GM08714 (cell line): ENCODE results near the gene MSANTD1.

Experiments
- H3K4me3 ChIP-seq: fragments of 200-500 bp; sonication (Bioruptor generic); 2 replicates; pipeline ENCODE4 v1.5.1; 2014; ENCODE audit warnings: mild to moderate bottlenecking, low read length, inconsistent platforms
- ZNF274 ChIP-seq: IDR thresholded peaks from 2 replicates; pipeline ENCODE4 v1.6.1; 2012; ENCODE audit warnings: mild to moderate bottlenecking, low read depth, low read length

The MSANTD1 gene

GRCh38 chr4:3244747-3245146, 4.2 kb upstream of the MSANTD1 start:
- TF ChIP-seq ZNF274: no peak
- H3K4me3 ChIP-seq: no peak overlapping the region

GRCh38 chr4:3245676-3246075, 3.3 kb upstream of the MSANTD1 start:
- no peak overlapping the region for H3K4me3 ChIP-seq
- no peak for TF ChIP-seq ZNF274

GRCh38 chr4:3246458-3247398, 2.2 kb upstream of the MSANTD1 start:
- H3K4me3 ChIP-seq: no peak overlapping the region
- TF ChIP-seq ZNF274: no peak

- TF ChIP-seq ZNF274: no peak
- H3K4me3 ChIP-seq: no peak overlapping the region
Measured at GRCh38 chr4:3247399-3248177, 1.4 kb upstream of the MSANTD1 start.

- H3K4me3 ChIP-seq: no peak overlapping the region
- TF ChIP-seq ZNF274: no peak
Measured at GRCh38 chr4:3248178-3248480, 830 bp upstream of the MSANTD1 start.

- no peak overlapping the region for H3K4me3 ChIP-seq
- TF ChIP-seq ZNF274: no peak
Measured at GRCh38 chr4:3249711-3250437, 915 bp downstream of the MSANTD1 start.

GRCh38 chr4:3250438-3250955, 1.5 kb downstream of the MSANTD1 start:
- H3K4me3 ChIP-seq: no peak overlapping the region
- no peak for TF ChIP-seq ZNF274

GRCh38 chr4:3250956-3251690, 2.2 kb downstream of the MSANTD1 start:
- no peak overlapping the region for H3K4me3 ChIP-seq
- TF ChIP-seq ZNF274: no peak

- TF ChIP-seq ZNF274: no peak
- H3K4me3 ChIP-seq: no peak overlapping the region
Measured at GRCh38 chr4:3251691-3252479, 2.9 kb downstream of the MSANTD1 start.

GRCh38 chr4:3252480-3252828, 3.5 kb downstream of the MSANTD1 start:
- no peak overlapping the region for H3K4me3 ChIP-seq
- no peak for TF ChIP-seq ZNF274

- no peak for TF ChIP-seq ZNF274
- no peak overlapping the region for H3K4me3 ChIP-seq
Measured at GRCh38 chr4:3252831-3253641, 4.1 kb downstream of the MSANTD1 start.

GRCh38 chr4:3253808-3254207, 4.8 kb downstream of the MSANTD1 start:
- TF ChIP-seq ZNF274: no peak
- H3K4me3 ChIP-seq: no peak overlapping the region
